HG02798 (cell line): ENCODE data around the gene AKAP8L.

ENCODE experiments used
- ATAC-seq: cut with Tn5 transposase; IDR thresholded peaks from one replicate; pipeline ENCODE4 v1.9.1; 2021; ENCODE audit warnings: mild to moderate bottlenecking; ENCODE audit not compliant: unreplicated experiment, poor library complexity

AKAP8L gene

GRCh38 chr19:15418579-15419412 lies at the start of gene AKAP8L:
Gene AKAP8L, minus strand, starts transcription at chr19:15418988. Its CDS starts 65 bp downstream, at chr19:15418923.
- peak; percentile 96 for ATAC-seq

- no peak for ATAC-seq
Observed at GRCh38 chr19:15467734-15468214, 49.0 kb upstream of the AKAP8L start.

GRCh38 chr19:15466851-15467733 lies 48.3 kb upstream of the AKAP8L start:
- ATAC-seq = no peak

GRCh38 chr19:15464394-15465385 lies 45.9 kb upstream of the AKAP8L start, which contains the start of gene RASAL3:
Gene RASAL3, minus strand, starts transcription at chr19:15464544. Its CDS starts 186 bp downstream, at chr19:15464358.
- peak; percentile 43 for ATAC-seq

- peak; percentile 56 for ATAC-seq
Observed at GRCh38 chr19:15463861-15464371, 45.1 kb upstream of the AKAP8L start.

GRCh38 chr19:15461694-15462093 lies 42.9 kb upstream of the AKAP8L start:
- no peak for ATAC-seq

GRCh38 chr19:15457701-15458484 lies 39.1 kb upstream of the AKAP8L start:
- ATAC-seq = no peak

- ATAC-seq = no peak
Observed at GRCh38 chr19:15456871-15457700, 38.3 kb upstream of the AKAP8L start.

GRCh38 chr19:15456441-15456840 lies 37.7 kb upstream of the AKAP8L start:
- ATAC-seq = no peak

- no peak for ATAC-seq
Observed at GRCh38 chr19:15455996-15456395, 37.2 kb upstream of the AKAP8L start.

- ATAC-seq = no peak
Observed at GRCh38 chr19:15453906-15454860, 35.4 kb upstream of the AKAP8L start.

GRCh38 chr19:15453091-15453578 lies 34.3 kb upstream of the AKAP8L start:
- no peak for ATAC-seq

- ATAC-seq = no peak
Observed at GRCh38 chr19:15452111-15453047, 33.6 kb upstream of the AKAP8L start.

GRCh38 chr19:15450528-15450890 lies 31.7 kb upstream of the AKAP8L start:
- no peak for ATAC-seq

GRCh38 chr19:15449620-15450527 lies 31.1 kb upstream of the AKAP8L start, which contains the start of gene WIZ:
Gene WIZ, minus strand, starts transcription at chr19:15449956. Its CDS starts 1,649 bp downstream, at chr19:15448307.
- peak; percentile 59 for ATAC-seq
